Measurements from ENCODE around the gene RGS12.

RGS12 gene

GRCh38 chr4:3294401-3295241 is 1.8 kb downstream of the RGS12 start:
- no peak for TF ChIP-seq CTCF (IDR thresholded peaks at IDR 0.05; ENCODE audit: insufficient read depth, low read depth, low read length, missing control alignments)
- no peak overlapping the region for H3K4me3 ChIP-seq (ENCODE audit: low read depth, low read length)
- no peak for DNase-seq (ENCODE audit: low read depth)

GRCh38 chr4:3295837-3296624 is 3.2 kb downstream of the RGS12 start:
- H3K4me3 ChIP-seq (ENCODE audit: low read depth, low read length), result no peak overlapping the region
- no peak for DNase-seq (ENCODE audit: low read depth)
- TF ChIP-seq CTCF (IDR thresholded peaks at IDR 0.05; ENCODE audit: insufficient read depth, low read depth, low read length, missing control alignments), result no peak

- DNase-seq (ENCODE audit: low read depth), result no peak
- H3K4me3 ChIP-seq (ENCODE audit: low read depth, low read length), result no peak overlapping the region
- no peak for TF ChIP-seq CTCF (IDR thresholded peaks at IDR 0.05; ENCODE audit: insufficient read depth, low read depth, low read length, missing control alignments)
These were observed 3.8 kb downstream of the RGS12 start for GRCh38 chr4:3296651-3297050.

GRCh38 chr4:3297066-3297859 is 4.4 kb downstream of the RGS12 start:
- H3K4me3 ChIP-seq (ENCODE audit: low read depth, low read length), result no peak overlapping the region
- TF ChIP-seq CTCF (IDR thresholded peaks at IDR 0.05; ENCODE audit: insufficient read depth, low read depth, low read length, missing control alignments), result no peak
- DNase-seq (ENCODE audit: low read depth), result no peak

GRCh38 chr4:3299122-3299975 is 6.5 kb downstream of the RGS12 start:
- no peak overlapping the region for H3K4me3 ChIP-seq (ENCODE audit: low read depth, low read length)
- no peak for DNase-seq (ENCODE audit: low read depth)
- TF ChIP-seq CTCF (IDR thresholded peaks at IDR 0.05; ENCODE audit: insufficient read depth, low read depth, low read length, missing control alignments), result no peak

Data from GM12865 (cell line).